Hypothalamus (tissue), 51 donors: ENCODE results near the gene TXNDC11.

ENCODE experiments used
- DNase-seq, 51 donors: peaks; one replicate each; lab custom pipeline; 2025; lab: John Stamatoyannopoulos, UW

The TXNDC11 gene

GRCh38 chr16:11691771-11692170 lies 50.9 kb downstream of the TXNDC11 start:
- no peak for DNase-seq

DNA sequence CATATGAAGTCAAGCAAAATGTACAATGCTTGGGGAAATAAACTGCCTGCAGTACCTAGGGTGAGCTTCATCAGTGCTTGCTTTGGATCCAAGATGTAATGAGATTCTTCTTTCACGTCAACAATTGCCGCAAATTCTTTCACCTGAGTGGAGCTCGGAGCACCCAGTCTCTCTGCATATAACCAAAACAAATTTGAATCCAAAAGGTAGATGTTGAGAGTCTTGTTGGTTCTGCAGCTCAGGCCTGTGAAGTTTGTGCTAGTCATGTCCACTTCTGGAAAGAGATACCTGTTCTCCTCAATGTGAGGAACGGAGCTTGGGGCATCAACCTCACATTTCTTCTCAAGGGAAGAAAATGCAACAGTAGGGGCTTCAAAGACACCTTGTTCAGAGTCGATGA lies 51.4 kb downstream of the TXNDC11 start:
- DNase-seq = no peak

GRCh38 chr16:11689031-11689840 lies 53.4 kb downstream of the TXNDC11 start:
- DNase-seq = no peak

DNA sequence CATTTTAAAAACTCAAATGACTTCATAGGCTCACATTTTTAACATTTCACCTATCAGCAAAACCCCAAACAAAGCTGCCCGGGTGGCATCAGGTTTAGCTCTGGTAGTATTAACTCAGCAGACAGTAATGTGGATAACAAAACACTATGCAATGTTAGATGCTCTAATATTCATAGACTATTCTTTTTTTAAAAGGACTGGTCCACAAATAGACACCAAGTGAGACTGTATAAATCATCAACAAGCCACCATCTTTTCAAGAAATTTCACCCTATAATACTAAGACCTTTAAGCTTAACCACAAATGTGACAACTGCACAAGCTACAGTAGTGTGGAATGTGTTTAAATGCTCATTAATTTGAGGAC lies 54.2 kb downstream of the TXNDC11 start:
- no peak for DNase-seq

DNA sequence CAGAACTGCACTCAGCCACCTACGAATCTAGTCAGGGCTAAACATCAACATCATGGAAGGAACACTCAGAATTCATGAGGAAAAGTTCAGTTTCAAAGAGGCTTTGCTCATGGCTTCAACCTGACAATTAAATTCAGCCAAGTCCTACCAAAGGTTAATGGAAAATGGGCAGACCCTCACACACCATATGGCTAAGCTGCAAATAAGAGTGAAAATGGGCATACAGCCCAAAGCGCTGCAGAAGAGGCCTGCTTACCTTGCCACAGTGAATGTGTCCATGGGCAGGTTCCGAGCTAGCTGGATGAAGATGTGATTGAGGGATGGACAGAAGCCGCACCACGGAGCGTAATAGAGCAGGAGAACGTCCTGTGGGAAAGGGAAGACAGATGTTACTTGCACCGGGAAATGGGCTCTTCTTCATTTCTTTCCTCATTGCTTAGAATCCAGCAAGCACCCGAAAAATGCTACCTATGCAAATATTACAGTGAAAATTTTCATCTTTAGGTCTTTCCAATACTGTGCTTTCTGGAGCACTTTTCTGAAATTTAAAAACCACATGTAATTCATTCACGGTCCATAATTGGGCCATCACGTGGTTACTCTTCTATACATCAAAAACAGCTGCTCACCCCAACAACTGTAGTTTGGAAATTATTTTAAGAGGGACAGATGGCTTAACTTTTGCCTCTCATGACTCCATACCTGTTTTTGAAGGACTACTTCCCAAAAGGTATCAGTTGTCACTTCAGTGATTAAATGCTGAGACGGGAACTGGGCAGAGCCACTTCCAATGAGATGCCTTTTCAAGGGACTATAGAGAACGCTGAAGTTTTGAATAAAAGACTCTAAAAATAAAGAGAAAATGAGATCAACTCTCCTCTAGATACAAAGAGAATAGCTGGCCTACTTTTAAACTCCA lies 54.8 kb downstream of the TXNDC11 start:
- no peak for DNase-seq

DNA sequence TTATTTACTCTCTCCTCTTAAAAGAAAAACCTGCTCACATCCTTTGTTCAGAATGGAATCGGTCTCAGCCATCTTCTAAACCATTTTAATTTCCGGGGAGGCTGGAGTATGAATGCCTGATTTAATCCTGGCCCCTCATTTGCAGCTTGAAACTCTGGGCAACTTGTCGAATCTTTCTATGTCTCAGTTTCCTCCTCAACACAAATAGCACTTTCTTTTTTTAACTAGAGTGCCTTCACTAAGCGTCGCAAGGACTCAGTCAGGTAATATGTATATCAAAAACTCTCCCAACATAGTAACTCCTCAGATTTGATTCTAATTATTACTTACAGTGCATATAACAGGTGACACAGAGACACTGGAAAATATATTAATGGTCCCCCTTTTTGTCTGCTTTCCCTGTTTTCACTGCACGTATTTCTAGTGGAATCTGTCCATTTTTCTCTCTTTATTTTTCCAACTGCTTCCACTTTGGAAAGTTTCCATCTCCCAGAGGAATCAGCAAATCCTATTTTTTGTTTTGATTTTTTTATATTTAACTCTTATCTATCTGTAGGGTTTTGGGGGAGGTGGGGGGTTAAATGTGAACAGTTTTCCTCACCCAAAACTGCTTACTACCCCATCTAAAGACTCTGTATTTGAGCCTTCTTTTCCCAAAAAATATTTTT lies 55.8 kb downstream of the TXNDC11 start:
- no peak for DNase-seq

- no peak for DNase-seq
Measured at GRCh38 chr16:11685844-11686618, 56.6 kb downstream of the TXNDC11 start.

- DNase-seq = no peak
Measured at GRCh38 chr16:11684231-11685025, 58.2 kb downstream of the TXNDC11 start.

GRCh38 chr16:11683145-11683544 lies 59.5 kb downstream of the TXNDC11 start:
- DNase-seq = no peak

- no peak for DNase-seq
Measured at GRCh38 chr16:11682655-11683096, 60.0 kb downstream of the TXNDC11 start.

GRCh38 chr16:11681976-11682654 lies 60.5 kb downstream of the TXNDC11 start:
- DNase-seq = no peak

DNA sequence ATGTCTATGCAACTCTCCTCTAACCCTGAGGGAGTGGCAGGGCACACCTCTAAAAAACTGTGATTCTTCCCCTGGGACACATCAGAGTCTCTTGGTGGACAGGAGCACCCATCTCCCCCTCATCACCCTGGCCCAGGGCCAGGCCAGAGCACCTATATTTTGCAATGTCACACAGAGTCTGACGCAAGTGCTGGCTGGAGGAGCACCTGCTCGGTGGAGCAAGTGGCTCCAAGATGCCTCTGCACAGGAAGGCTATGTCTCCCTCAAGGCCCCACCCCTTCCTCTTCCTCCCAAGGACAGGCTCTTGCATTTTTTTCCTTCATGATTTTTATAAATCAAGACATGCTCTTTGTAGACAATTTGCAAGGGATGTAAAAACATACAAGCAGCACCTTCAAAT lies 61.1 kb downstream of the TXNDC11 start:
- DNase-seq = no peak

- DNase-seq = no peak
Measured at GRCh38 chr16:11679941-11680911, 62.4 kb downstream of the TXNDC11 start.

- DNase-seq = peak in 17 of 51 donors; percentile 13 to 54 (median 29)
Measured at GRCh38 chr16:11679250-11679649, 63.4 kb downstream of the TXNDC11 start.

- peak in 2 of 51 donors; percentile 11 to 16 for DNase-seq
Measured at GRCh38 chr16:11677959-11678881, 64.4 kb downstream of the TXNDC11 start.

- no peak for DNase-seq
Measured at GRCh38 chr16:11677451-11677951, 65.2 kb downstream of the TXNDC11 start.
